Urinary bladder (tissue), 4 donors: ENCODE measurements around the gene MACROD2. TPM values are rescaled to one million over a fixed set of nuclear protein-coding genes. Genes with fewer than 3 reads are reported as not detected.

Experiments
- DNase-seq: peaks from one replicate; pipeline ENCODE4 v3.0.0-alpha.2; 2015; ENCODE audit errors: extremely low spot score
- H3K27ac ChIP-seq: one replicate; pipeline ENCODE4 v1.5.1; 2013; ENCODE audit warnings: low read depth, mild to moderate bottlenecking, moderate library complexity
- H3K36me3 ChIP-seq: one replicate; pipeline ENCODE4 v1.6.1; 2013; ENCODE audit warnings: mild to moderate bottlenecking, moderate library complexity; ENCODE audit not compliant: insufficient read depth
- H3K4me1 ChIP-seq: one replicate; pipeline ENCODE4 v1.6.1; 2013; ENCODE audit warnings: mild to moderate bottlenecking, moderate library complexity; ENCODE audit not compliant: insufficient read depth
- H3K4me3 ChIP-seq: one replicate; pipeline ENCODE4 v1.5.1; 2013; ENCODE audit warnings: low read depth, low read length
- WGBS: extraction: QIAGEN DNeasy Blood & Tissue Kit; methylation state at CpG from one replicate; pipeline ENCODE4 v1.1.7; 2013; 5-methylcytosine and 5-hydroxymethylcytosine counted together
- polyA plus RNA-seq: library from polyadenylated mRNA; stranded (reverse); fragments of 200-250 nt; gene quantifications from one replicate; pipeline ENCODE4 v1.2.3, GENCODE V29; 2013
- total RNA-seq: library from RNA; depleted of rRNA; stranded (reverse); fragments of >200 nt; gene quantifications from one replicate; pipeline ENCODE4 v1.2.3, GENCODE V29; 2014
- donor health status: healthy with polysubstance abuse.
- donor health status: healthy.

Gene MACROD2
- total and polyA plus RNA-seq, 2 donors, result 3.0 to 28.2 TPM

DNA sequence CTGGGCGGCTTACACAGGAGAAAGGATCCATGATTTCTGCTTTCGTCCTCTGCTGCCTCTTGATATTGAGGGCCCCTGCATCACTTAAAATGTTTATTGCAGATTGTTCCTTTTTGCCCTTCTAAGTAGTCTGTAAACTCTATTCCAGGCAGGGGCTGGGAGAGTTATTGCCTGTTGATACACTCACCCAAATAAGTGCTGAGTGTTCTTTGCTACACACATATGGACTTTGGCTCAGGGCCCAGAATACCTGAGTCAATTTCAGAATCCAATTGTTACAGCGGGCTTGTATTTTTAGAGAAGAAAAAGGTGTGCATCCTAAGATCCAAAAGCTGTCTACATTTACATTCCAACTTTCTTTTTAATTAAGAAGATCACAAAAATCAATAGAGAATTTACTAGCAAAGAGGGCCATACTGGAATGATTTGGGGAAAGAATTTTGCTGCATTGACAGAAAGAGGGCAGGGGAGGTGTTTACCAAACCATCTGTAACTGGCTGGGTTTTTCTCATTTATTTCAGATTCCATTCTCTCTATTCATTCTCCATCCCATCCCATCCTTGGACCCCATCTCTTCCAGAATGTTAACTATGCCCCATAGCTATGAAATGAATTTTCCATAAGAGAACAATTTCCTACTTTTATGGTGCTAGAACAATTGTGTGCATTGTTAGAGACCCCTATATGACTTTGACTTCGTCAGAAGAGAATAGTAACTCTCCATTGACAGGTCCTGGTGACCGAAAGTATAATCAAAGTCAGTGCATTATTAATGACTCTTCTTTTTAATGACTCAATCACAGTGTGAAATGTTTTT is 1302.0 kb downstream of the MACROD2 start:
- 87% methylated on average over 5 of the region's 5 CpGs for WGBS

DNA sequence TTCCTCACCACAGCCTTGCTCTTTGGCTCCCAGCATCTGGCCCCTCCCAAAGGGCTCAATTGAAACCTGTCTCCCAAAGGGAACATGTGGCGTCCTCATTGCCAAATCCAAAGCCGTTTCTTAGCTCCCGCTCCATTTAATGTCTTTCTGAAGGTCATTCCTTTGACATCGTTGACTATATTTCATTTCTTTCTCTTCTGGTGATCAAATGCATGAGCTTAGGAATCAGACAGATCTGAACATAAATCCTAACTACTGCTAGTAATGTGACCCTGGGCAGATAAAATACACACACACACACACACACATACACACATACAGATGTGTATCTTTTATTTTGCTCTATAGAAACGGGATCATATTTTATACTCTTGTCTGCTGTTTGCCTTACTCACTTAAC is 1306.8 kb downstream of the MACROD2 start:
- Histone ChIP-seq H3K4me3 (no peak overlapping the region), H3K4me1 (no peaks in the 10 kb centered on the region), H3K27ac (no peak overlapping the region), H3K36me3 (no peaks in the 10 kb centered on the region)
- WGBS, result 90% methylated on average over 5 of the region's 5 CpGs
- DNase-seq, result no peak

More for the DNA sequence above, 1302.0 kb downstream of the MACROD2 start:
- Histone ChIP-seq H3K4me3 (no peak overlapping the region), H3K36me3 (no peaks in the 10 kb centered on the region), H3K4me1 (no peaks in the 10 kb centered on the region), H3K27ac (no peak overlapping the region)
- peak; percentile 18 for DNase-seq

DNA sequence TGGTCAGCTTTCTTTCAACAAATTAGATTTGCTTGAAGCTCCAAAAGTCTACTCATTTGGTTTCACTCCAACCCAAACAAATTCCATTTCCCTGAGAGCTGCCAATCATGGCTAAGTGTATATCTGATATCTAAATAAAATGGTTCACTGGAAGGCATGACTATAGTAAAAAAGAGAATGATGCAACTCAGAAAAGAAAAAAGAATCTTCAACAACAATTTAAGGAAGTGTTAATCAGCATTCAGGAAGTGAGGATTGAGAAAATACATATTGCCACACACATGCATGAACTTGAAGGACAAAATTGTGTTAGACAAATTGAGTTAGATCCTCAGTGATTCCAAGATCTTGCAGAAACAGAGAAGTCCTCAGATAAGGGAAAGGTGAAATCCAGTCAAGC is 1315.0 kb downstream of the MACROD2 start:
- no peaks in the 10 kb centered on the region for H3K36me3 ChIP-seq
- H3K4me3 ChIP-seq, result no peak overlapping the region
- H3K4me1 ChIP-seq, result no peaks in the 10 kb centered on the region

DNA sequence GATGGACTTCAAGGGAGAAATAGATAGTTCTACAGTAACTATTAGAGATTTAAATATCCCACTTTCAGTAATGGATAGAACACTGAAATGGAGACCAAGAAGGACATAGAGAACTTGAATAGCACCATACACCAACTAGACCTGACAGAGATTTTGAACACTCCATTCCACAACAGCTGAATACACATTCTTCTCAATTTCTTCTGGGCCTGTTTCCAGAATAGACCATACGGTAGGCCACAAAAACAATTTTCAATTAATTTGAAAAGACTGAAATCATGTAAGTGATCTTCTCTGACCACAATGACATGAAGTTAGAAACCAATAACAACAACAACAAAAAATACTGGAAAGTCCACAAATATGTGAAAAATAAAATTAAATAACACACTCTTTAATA is 1321.2 kb downstream of the MACROD2 start:
- H3K4me1 ChIP-seq, result no peaks in the 10 kb centered on the region
- 79% methylated on average over 1 of the region's 1 CpG for WGBS
- H3K36me3 ChIP-seq, result no peaks in the 10 kb centered on the region
- H3K4me3 ChIP-seq, result no peak overlapping the region
- DNase-seq, result no peak
- H3K27ac ChIP-seq, result no peak overlapping the region

More for the DNA sequence above, 1315.0 kb downstream of the MACROD2 start:
- no peak for DNase-seq
- no peak overlapping the region for H3K27ac ChIP-seq

DNA sequence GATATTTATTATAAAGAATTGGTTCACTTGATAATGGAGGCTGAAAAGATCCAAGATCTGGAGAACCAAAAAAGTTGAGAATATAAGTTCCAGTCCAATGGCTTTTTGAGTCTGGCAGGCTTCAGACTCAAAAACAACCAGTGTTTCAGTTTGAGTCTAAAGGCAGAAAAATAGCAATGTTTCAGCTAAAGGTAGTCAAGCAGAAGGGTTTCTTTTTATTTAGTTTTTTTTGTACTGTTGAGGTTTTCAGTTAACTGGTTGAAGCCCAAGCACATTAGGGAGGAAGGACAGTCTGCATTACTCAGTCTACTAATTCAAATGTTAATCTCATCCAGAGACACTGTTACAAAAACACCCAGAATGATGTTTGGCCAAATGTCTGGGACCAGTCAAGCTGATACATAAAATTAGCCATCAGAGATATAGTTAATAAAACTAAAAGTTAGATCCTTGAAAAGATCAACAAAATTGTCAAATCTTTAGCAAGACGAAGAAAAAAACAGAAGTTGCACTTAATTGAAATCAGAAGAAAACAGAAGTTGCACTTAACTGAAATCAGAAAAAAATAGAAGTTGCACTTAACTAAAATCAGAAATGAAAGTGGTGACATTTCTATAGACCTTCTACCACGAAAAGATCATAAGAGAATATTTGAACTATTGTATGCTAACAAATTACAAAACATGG is 1322.4 kb downstream of the MACROD2 start:
- Histone ChIP-seq H3K27ac (no peak overlapping the region), H3K4me3 (no peak overlapping the region), H3K4me1 (no peaks in the 10 kb centered on the region), H3K36me3 (no peaks in the 10 kb centered on the region)
- no peak for DNase-seq
- WGBS, result 73% methylated on average over 2 of the region's 2 CpGs

DNA sequence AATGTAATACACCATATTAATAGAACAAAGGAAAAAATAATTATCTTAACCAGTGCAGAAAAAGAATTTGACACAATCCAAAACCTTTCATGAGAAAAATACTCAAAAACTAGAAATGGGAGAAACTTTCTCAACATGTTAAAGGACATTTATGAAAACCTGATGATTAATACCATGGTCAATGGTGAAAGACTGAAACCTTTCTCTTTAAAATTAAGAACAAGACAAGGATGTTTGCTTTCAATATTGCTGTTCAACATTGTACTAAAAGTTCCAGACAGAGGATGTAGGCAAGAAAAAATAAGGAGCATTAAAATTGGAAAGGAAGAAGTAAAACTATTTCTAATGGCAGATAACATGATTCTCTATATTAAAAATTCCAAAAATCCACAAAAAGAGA is 1323.4 kb downstream of the MACROD2 start:
- H3K4me3 ChIP-seq, result no peak overlapping the region
- no peak for DNase-seq
- no peak overlapping the region for H3K27ac ChIP-seq
- H3K36me3 ChIP-seq, result no peaks in the 10 kb centered on the region
- H3K4me1 ChIP-seq, result no peaks in the 10 kb centered on the region

DNA sequence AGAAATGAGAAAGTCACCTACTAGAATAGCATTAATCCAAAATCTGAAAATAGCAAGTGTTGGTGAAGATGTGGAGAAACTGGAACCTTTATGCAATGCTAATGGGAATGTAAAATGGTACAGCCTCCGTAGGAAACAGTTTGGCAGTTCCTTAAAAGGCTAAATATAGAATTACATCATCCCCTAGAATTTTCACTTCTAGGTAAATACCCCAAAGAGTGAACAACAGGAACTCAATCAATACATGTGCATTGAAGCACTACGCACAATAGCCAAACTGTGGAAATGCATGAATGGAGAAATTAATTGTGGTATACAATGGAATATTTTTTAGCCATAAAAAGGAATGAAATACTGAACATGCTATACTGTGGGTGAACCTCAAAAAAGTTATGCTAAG is 1324.1 kb downstream of the MACROD2 start:
- no peaks in the 10 kb centered on the region for H3K4me1 ChIP-seq
- no peak overlapping the region for H3K27ac ChIP-seq
- H3K4me3 ChIP-seq, result no peak overlapping the region
- WGBS, result 87% methylated on average over 2 of the region's 2 CpGs
- no peak for DNase-seq
- H3K36me3 ChIP-seq, result no peaks in the 10 kb centered on the region

DNA sequence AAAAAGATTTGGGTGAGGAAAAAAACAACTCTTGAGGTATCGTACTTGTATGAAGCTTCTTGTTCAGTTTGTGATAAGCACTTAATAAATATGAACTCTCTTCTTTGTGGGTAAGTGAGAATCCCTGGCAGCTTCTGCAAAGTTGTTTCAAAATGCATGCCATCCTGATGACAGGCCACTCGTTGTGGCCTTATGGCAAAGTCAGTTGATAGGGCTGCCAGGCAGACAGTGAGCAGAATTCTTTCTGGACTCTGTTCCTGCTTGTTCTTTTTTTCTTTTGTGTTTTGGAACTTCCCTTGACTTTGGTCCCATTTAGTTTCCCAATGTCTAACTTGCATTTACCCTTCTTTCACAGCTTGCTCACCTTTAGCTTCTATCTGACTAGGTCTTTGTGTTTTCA is 1325.6 kb downstream of the MACROD2 start:
- 44% methylated on average over 2 of the region's 2 CpGs for WGBS
- no peaks in the 10 kb centered on the region for H3K4me1 ChIP-seq
- H3K4me3 ChIP-seq, result no peak overlapping the region
- DNase-seq, result no peak
- no peaks in the 10 kb centered on the region for H3K36me3 ChIP-seq
- no peak overlapping the region for H3K27ac ChIP-seq

DNA sequence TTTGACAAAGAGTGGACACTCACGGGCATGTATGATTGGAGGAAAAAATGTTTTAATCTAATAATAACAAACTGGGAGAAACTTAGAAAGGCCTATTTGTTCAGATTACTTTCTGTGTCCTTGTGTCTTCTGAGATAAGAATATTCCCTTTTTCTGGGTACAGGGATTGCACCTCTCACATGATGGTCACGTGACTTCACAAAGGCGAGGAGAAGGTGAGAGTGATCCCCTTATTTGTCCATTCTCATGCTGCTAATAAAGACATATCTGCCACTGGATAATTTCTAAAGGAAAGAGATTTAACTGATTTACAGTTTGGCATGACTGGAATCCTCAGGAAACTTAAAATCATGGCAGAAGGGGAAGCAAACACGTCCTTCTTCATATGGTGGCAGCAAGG is 1331.8 kb downstream of the MACROD2 start:
- Histone ChIP-seq H3K4me1 (no peaks in the 10 kb centered on the region), H3K4me3 (no peak overlapping the region), H3K36me3 (no peaks in the 10 kb centered on the region), H3K27ac (no peak overlapping the region)
- no peak for DNase-seq
- WGBS, result 93% methylated on average over 4 of the region's 4 CpGs

DNA sequence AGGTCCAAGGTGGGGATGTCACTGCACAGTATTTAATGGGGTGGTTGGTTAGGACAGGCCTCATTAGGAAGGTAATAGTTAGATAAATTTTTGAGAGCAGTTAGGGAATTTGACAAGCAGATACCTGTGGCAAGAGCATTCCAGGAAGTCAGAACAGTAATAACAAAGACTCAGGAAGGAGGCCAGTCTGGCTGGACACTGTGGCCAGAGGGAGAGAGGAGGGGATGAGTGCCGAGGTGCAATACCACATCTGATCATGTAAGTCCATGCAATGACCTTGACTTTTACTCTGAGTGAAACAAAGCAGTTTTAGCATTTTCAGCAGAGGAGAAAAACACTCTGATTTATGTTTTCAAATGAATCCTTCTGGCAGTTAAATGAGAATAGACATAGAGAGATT is 1332.8 kb downstream of the MACROD2 start:
- 68% methylated on average over 1 of the region's 1 CpG for WGBS
- no peak overlapping the region for H3K4me3 ChIP-seq
- no peaks in the 10 kb centered on the region for H3K36me3 ChIP-seq
- H3K4me1 ChIP-seq, result no peaks in the 10 kb centered on the region
- DNase-seq, result no peak
- no peak overlapping the region for H3K27ac ChIP-seq

DNA sequence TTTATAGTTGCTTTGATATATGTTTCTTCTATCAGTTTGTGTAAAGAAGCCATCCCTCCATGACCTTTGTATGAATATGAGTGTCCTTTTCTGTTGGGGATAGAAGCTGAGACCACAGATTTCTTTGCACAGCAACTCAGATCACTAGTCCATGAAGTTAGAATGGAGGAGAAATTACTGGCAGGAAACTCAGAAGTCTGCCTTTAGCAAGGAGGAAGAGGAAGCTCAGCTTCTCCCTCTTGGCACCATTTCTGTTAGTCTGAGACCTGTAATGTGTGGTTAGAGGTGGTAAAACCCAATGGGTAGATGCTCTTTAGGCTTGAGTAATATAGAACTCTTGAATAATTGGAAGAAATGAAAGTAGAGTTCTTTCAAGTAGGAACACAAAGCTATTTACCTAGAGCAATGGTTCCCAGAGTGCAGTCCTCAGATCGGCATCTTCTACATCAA is 1337.4 kb downstream of the MACROD2 start:
- Histone ChIP-seq H3K27ac (no peak overlapping the region), H3K4me3 (no peak overlapping the region), H3K36me3 (no peaks in the 10 kb centered on the region), H3K4me1 (no peaks in the 10 kb centered on the region)
- WGBS, result 90% methylated on average over 1 of the region's 1 CpG
- DNase-seq, result no peak

DNA sequence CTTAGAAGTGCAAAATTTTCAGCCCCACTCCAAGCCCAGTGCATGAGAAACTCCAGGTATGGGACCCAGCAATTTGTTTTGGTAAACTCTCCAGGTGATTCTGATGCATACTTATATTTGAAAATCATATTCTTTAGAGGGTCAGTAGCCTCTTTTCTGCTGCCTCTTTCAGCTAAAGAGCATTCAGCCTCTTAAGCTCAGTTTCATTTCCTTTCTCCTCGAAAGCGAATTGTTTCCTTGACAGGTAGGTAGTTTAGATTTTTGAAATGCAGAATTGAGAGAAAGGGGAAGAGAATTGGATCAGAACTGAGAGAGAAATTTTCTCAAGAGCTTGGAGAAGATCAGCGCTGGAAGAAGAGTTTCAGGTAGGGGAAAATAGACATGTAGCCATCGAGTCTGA is 1337.9 kb downstream of the MACROD2 start:
- DNase-seq, result no peak
- Histone ChIP-seq H3K36me3 (no peaks in the 10 kb centered on the region), H3K4me1 (no peaks in the 10 kb centered on the region), H3K27ac (no peak overlapping the region), H3K4me3 (no peak overlapping the region)
- WGBS, result 86% methylated on average over 4 of the region's 4 CpGs

DNA sequence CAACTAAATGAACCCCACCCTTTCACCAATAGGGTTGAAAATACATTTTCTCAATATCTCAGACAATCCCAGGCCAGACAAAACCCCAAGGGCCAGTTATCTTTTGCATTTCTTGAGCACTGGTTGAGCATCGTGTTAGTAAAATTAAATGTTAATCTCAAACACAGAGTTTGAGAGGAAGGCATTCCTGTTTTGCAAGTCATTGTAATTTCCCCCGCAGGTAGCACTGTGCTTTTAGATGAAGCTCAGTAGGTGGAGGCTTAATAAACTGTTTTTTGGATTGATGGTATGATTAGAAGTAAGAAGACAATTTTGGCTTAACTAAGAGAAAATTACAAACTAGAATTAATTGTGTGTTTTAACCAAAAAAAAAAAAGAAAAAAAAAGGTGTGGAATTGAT is 1340.7 kb downstream of the MACROD2 start:
- Histone ChIP-seq H3K27ac (no peak overlapping the region), H3K4me3 (no peak overlapping the region), H3K4me1 (no peaks in the 10 kb centered on the region), H3K36me3 (no peaks in the 10 kb centered on the region)
- 75% methylated on average over 2 of the region's 2 CpGs for WGBS
- DNase-seq, result no peak

DNA sequence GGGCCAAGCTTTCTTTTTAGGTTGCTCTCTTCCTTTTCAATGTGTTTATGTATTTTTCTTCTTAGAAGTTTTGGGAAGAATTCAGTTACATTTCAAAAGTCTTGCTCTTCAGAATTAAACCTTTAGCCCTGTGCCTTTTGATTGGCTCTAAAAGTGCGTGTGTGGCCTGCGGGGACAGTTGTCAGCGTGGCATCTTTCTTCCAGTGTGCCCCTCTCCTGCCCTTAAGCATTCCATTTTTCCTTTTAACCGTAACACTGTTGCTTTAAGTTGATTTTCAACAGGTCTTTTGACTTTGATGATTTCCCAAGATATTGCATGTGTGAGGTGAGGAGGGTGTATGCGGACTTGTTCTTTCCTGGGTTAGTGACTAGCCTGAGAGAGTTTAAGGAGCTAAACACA is 1341.2 kb downstream of the MACROD2 start:
- DNase-seq, result no peak
- Histone ChIP-seq H3K27ac (no peak overlapping the region), H3K4me1 (no peaks in the 10 kb centered on the region), H3K36me3 (no peaks in the 10 kb centered on the region), H3K4me3 (no peak overlapping the region)
- 95% methylated on average over 5 of the region's 5 CpGs for WGBS
